ENCODE results near the gene ETDC.

Gene ETDC

GRCh38 chrX:135347381-135348016, 38.2 kb downstream of the ETDC start:
- DNase-seq = no peak

DNA sequence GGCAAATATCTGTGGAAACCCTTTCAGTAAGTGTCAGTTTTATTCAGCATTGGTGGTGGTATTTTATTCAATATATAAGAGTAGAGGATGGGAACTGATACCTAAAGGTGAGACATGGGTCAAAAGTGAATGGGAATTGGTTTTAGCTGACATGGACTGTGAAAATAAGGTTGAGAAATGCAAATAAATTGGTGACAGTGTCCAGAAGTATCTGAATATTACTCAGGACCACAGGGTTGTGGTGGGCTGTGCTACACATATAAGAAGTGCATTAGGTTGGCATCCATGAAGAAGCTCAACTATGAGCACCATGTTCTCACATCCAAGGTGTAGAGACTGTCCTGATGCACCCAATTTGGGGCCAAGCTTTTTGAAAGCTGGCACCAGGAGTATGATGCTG, 45.0 kb downstream of the ETDC start:
- no peak for DNase-seq

All from NCI-H1048 (cell line).